Neural crest cell (in vitro differentiated cells): ENCODE results near the gene SCN5A. TPM values are rescaled to one million over a fixed set of nuclear protein-coding genes. Genes with fewer than 3 reads are reported as not detected.

Experiments used
- DNase-seq: peaks from one replicate; pipeline ENCODE4 v3.0.0; 2021; ENCODE audit warnings: low read depth, mixed read lengths, low spot score
- H3K27ac Mint-ChIP-seq: one replicate; pipeline ENCODE4 v1.8.0; 2021; ENCODE audit warnings: mild to moderate bottlenecking, mixed read lengths; ENCODE audit not compliant: unreplicated experiment
- H3K27me3 Mint-ChIP-seq: 2 replicates; pipeline ENCODE4 v1.8.0; 2021; ENCODE audit warnings: low read depth, mild to moderate bottlenecking, mixed read lengths
- H3K36me3 Mint-ChIP-seq: 2 replicates; pipeline ENCODE4 v1.8.0; 2021; ENCODE audit warnings: low read depth, mild to moderate bottlenecking, mixed read lengths
- H3K4me1 Mint-ChIP-seq: 2 replicates; pipeline ENCODE4 v1.8.0; 2021; ENCODE audit warnings: mixed read lengths
- H3K4me3 Mint-ChIP-seq: one replicate; pipeline ENCODE4 v1.8.0; 2021; ENCODE audit warnings: mild to moderate bottlenecking, mixed read lengths
- H3K9me3 Mint-ChIP-seq: 2 replicates; pipeline ENCODE4 v1.8.0; 2021; ENCODE audit warnings: mixed read lengths
- CTCF ChIP-seq: fragments of 200-600 bp; sonication (generic); conservative IDR thresholded peaks from 2 replicates; pipeline ENCODE4 v1.5.0; 2021; ENCODE audit warnings: antibody characterized with exemption, mild to moderate bottlenecking
- total RNA-seq: library from RNA; stranded (reverse); gene quantifications from 2 replicates; pipeline ENCODE4 v1.2.1, GENCODE V29; 2021

The SCN5A gene
- total RNA-seq, 1 donor from 2014 or later: 1.2 TPM

- no peak for DNase-seq
- H3K9me3 Mint-ChIP-seq: no peaks in the 10 kb centered on the region
- H3K4me3 Mint-ChIP-seq: no peak overlapping the region
- H3K27me3 Mint-ChIP-seq: no peaks in the 10 kb centered on the region
- no peaks in the 10 kb centered on the region for H3K4me1 Mint-ChIP-seq
- no peak overlapping the region for H3K27ac Mint-ChIP-seq
- no peaks in the 10 kb centered on the region for H3K36me3 Mint-ChIP-seq
- TF ChIP-seq CTCF: no peak
Measured at GRCh38 chr3:38561746-38562466, 87.6 kb downstream of the SCN5A start.

- Mint-ChIP-seq H3K27me3 (no peaks in the 10 kb centered on the region), H3K4me1 (no peaks in the 10 kb centered on the region), H3K36me3 (no peaks in the 10 kb centered on the region), H3K27ac (no peak overlapping the region), H3K4me3 (no peak overlapping the region), H3K9me3 (no peaks in the 10 kb centered on the region)
- no peak for DNase-seq
- no peak for TF ChIP-seq CTCF
Measured at GRCh38 chr3:38560996-38561717, 88.3 kb downstream of the SCN5A start.

DNA sequence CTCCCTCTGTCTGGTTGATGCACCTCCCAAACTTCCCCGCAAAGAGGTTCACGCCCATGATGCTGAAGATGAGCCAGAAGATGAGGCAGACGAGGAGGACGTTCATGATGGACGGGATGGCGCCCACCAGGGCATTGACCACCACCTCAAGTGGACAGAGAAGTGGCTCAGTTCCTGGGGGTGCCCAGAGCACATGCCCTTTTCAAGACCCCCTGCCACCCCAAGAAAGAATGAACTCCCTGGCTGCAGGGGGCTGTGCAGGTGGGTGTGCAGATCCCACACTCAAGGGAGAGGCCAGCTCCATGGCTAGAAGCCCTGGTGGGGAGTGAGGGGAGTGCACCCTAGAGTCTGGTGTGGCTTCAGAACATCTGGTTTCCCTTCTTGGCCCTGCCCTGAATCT lies 89.2 kb downstream of the SCN5A start:
- no peaks in the 10 kb centered on the region for H3K4me1 Mint-ChIP-seq
- no peak overlapping the region for H3K27ac Mint-ChIP-seq
- H3K36me3 Mint-ChIP-seq: no peaks in the 10 kb centered on the region

DNA sequence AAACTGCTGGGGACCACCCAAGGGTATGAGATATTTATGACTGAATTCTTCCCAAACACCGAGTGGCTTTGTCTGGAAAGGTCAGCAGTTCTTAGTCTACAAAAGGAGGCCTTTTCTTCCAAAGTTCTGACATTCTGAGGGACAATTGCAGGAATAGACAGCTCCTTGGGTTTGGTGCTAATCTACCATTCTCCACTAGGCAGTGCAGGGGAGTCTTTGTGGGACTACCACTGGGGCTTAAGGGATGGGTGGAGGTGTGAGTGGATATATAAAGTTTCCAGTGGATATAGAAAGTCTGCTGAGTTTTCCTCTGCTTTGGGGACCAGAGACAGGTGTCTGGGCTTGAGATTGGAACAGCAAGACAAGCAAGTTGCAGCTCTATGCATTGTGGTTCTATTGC lies 90.6 kb downstream of the SCN5A start:
- Mint-ChIP-seq H3K36me3 (no peaks in the 10 kb centered on the region), H3K27me3 (no peaks in the 10 kb centered on the region), H3K4me1 (no peaks in the 10 kb centered on the region), H3K27ac (no peak overlapping the region), H3K9me3 (no peaks in the 10 kb centered on the region), H3K4me3 (no peak overlapping the region)
- no peak for TF ChIP-seq CTCF
- DNase-seq: no peak

More for the DNA sequence above, 89.2 kb downstream of the SCN5A start:
- no peak for DNase-seq
- H3K9me3 Mint-ChIP-seq: no peaks in the 10 kb centered on the region
- TF ChIP-seq CTCF: no peak
- no peak overlapping the region for H3K4me3 Mint-ChIP-seq
- H3K27me3 Mint-ChIP-seq: no peaks in the 10 kb centered on the region

- Mint-ChIP-seq H3K36me3 (no peaks in the 10 kb centered on the region), H3K4me1 (no peaks in the 10 kb centered on the region), H3K27ac (no peak overlapping the region), H3K27me3 (no peaks in the 10 kb centered on the region), H3K9me3 (no peaks in the 10 kb centered on the region), H3K4me3 (no peak overlapping the region)
- no peak for DNase-seq
- no peak for TF ChIP-seq CTCF
Measured at GRCh38 chr3:38556640-38557358, 92.7 kb downstream of the SCN5A start.
